ENCODE results near the gene TNFRSF19.

TNFRSF19 gene

GRCh38 chr13:23697772-23698313, 127.6 kb downstream of the TNFRSF19 start:
- CTCF ChIA-PET = interaction anchor here (0.7 kb wide), 1 partner anchor 166 kb away, joined by 3 read pairs; no protein-coding TSS in a partner anchor
- TF ChIP-seq ZNF768 (tag by site-specific recombination; IDR thresholded peaks at IDR 0.05) (no peak), PRDM1 (tag by site-specific recombination; IDR thresholded peaks at IDR 0.05) (0 out of 2 replicates have a peak, but pooled peaks have one; percentile 26), ZNF335 (tag by site-specific recombination; conservative IDR thresholded peaks at IDR 0.05) (no peak)
- POLR2A ChIA-PET = no interaction called here
- no peak overlapping the region for H3K27ac ChIP-seq (ENCODE audit: extremely low read depth, low read depth, low read length)
- H3K4me1 ChIP-seq (ENCODE audit: control insufficient read depth, insufficient read depth, low read length) = no peaks in the 10 kb centered on the region
- no peaks in the 10 kb centered on the region for H3K9me3 ChIP-seq (ENCODE audit: control insufficient read depth, insufficient read depth, low read depth, low read length)
- no peak overlapping the region for H3K4me3 ChIP-seq (ENCODE audit: low read depth, low read length)
- no peaks in the 10 kb centered on the region for H3K36me3 ChIP-seq (ENCODE audit: control insufficient read depth in 2 of 2, insufficient read depth in 1 of 2, low read length in 2 of 2)

- POLR2A ChIA-PET = no interaction called here
- Histone ChIP-seq H3K36me3 (ENCODE audit: control insufficient read depth in 2 of 2, insufficient read depth in 1 of 2, low read length in 2 of 2) (no peaks in the 10 kb centered on the region), H3K27ac (ENCODE audit: extremely low read depth, low read depth, low read length) (no peak overlapping the region), H3K4me1 (ENCODE audit: control insufficient read depth, insufficient read depth, low read length) (no peaks in the 10 kb centered on the region), H3K9me3 (ENCODE audit: control insufficient read depth, insufficient read depth, low read depth, low read length) (no peaks in the 10 kb centered on the region), H3K4me3 (ENCODE audit: low read depth, low read length) (no peak overlapping the region)
- CTCF ChIA-PET = no interaction called here
- TF ChIP-seq ZNF610 (tag by site-specific recombination; IDR thresholded peaks at IDR 0.05; ENCODE audit: borderline replicate concordance) = no peak
- no peak for TF ChIP-seq ZNF155 (tag by site-specific recombination; IDR thresholded peaks at IDR 0.05)
- no peak for TF ChIP-seq ZNF37A (tag by site-specific recombination; IDR thresholded peaks at IDR 0.05)
- no peak for TF ChIP-seq ZNF658 (tag by site-specific recombination; IDR thresholded peaks at IDR 0.05)
- TF ChIP-seq ZNF146 (tag by site-specific recombination; IDR thresholded peaks at IDR 0.05) = no peak
- no peak for TF ChIP-seq ZNF560 (tag by site-specific recombination; IDR thresholded peaks at IDR 0.05; ENCODE audit: borderline replicate concordance)
- no peak for TF ChIP-seq ZNF571 (tag by site-specific recombination; IDR thresholded peaks at IDR 0.05)
- TF ChIP-seq ZNF221 (tag by site-specific recombination; IDR thresholded peaks at IDR 0.05; ENCODE audit: borderline replicate concordance) = no peak
- TF ChIP-seq PRDM6 (tag by site-specific recombination; IDR thresholded peaks at IDR 0.05) = no peak
- no peak for TF ChIP-seq ZNF48 (tag by site-specific recombination; IDR thresholded peaks at IDR 0.05)
- TF ChIP-seq ZNF366 (tag by site-specific recombination; conservative IDR thresholded peaks at IDR 0.05) = no peak
- TF ChIP-seq ZNF223 (tag by site-specific recombination; IDR thresholded peaks at IDR 0.05) = no peak
- no peak for TF ChIP-seq ZNF558 (tag by site-specific recombination; IDR thresholded peaks at IDR 0.05)
- TF ChIP-seq TRIM28 (IDR thresholded peaks at IDR 0.05; ENCODE audit: borderline replicate concordance, low read length) = no peak
- TF ChIP-seq ZNF416 (tag by site-specific recombination; IDR thresholded peaks at IDR 0.05) = no peak
- TF ChIP-seq SP2 (tag by site-specific recombination; IDR thresholded peaks at IDR 0.05) = no peak
- no peak for TF ChIP-seq ZNF777 (tag by site-specific recombination; IDR thresholded peaks at IDR 0.05; ENCODE audit: borderline replicate concordance)
- TF ChIP-seq KLF8 (tag by site-specific recombination; IDR thresholded peaks at IDR 0.05) = no peak
- no peak for TF ChIP-seq ZNF529 (tag by site-specific recombination; IDR thresholded peaks at IDR 0.05; ENCODE audit: insufficient replicate concordance)
Measured at GRCh38 chr13:23699271-23699670, 129.1 kb downstream of the TNFRSF19 start.

- CTCF ChIA-PET = interaction anchor here (0.7 to 1.3 kb wide), 2 partner anchors 22 to 234 kb away, joined by 3 read pairs; no protein-coding TSS in a partner anchor
- TF ChIP-seq ZNF560 (tag by site-specific recombination; IDR thresholded peaks at IDR 0.05; ENCODE audit: borderline replicate concordance) (no peak), ZNF600 (tag by site-specific recombination; IDR thresholded peaks at IDR 0.05) (no peak), OVOL3 (tag by site-specific recombination; IDR thresholded peaks at IDR 0.05) (no peak), ZNF704 (tag by site-specific recombination; IDR thresholded peaks at IDR 0.05) (no peak), HOXC10 (CRISPR knock-in tag; IDR thresholded peaks at IDR 0.05) (no peak), ZNF24 (tag by site-specific recombination; IDR thresholded peaks at IDR 0.05) (no peak), ZNF157 (tag by site-specific recombination; IDR thresholded peaks at IDR 0.05) (no peak), EGR2 (tag by site-specific recombination; IDR thresholded peaks at IDR 0.05; ENCODE audit: low read depth) (no peak), ZIC2 (tag by site-specific recombination; IDR thresholded peaks at IDR 0.05) (no peak), KLF1 (tag by site-specific recombination; IDR thresholded peaks at IDR 0.05) (no peak), ZSCAN16 (tag by site-specific recombination; IDR thresholded peaks at IDR 0.05) (no peak), ZNF623 (tag by site-specific recombination; IDR thresholded peaks at IDR 0.05) (no peak), ZNF155 (tag by site-specific recombination; IDR thresholded peaks at IDR 0.05) (no peak), ZNF48 (tag by site-specific recombination; IDR thresholded peaks at IDR 0.05) (no peak)
Measured at GRCh38 chr13:23701186-23701585, 131.0 kb downstream of the TNFRSF19 start.

More at GRCh38 chr13:23701186-23701585, 131.0 kb downstream of the TNFRSF19 start:
- H3K9me3 ChIP-seq (ENCODE audit: control insufficient read depth, insufficient read depth, low read depth, low read length) = no peaks in the 10 kb centered on the region
- no peaks in the 10 kb centered on the region for H3K36me3 ChIP-seq (ENCODE audit: control insufficient read depth in 2 of 2, insufficient read depth in 1 of 2, low read length in 2 of 2)
- H3K27ac ChIP-seq (ENCODE audit: extremely low read depth, low read depth, low read length) = no peak overlapping the region
- POLR2A ChIA-PET = no interaction called here
- H3K4me1 ChIP-seq (ENCODE audit: control insufficient read depth, insufficient read depth, low read length) = no peaks in the 10 kb centered on the region
- H3K4me3 ChIP-seq (ENCODE audit: low read depth, low read length) = no peak overlapping the region

All from HEK293 (cell line).